Heart left ventricle (tissue), 16 donors: ENCODE results near the gene SET. TPM values are rescaled to one million over a fixed set of nuclear protein-coding genes. Genes with fewer than 3 reads are reported as not detected.

Experiments used
- ATAC-seq, 4 donors: fragments of 200-7000 bp; cut with Tn5 transposase; one replicate each; pipeline ENCODE4 v1.9.1; 2020 to 2022; ENCODE audit warnings: moderate library complexity in 4 of 4, mild to moderate bottlenecking in 3 of 4, moderate number of reproducible peaks in 1 of 4
- DNase-seq, 5 donors: peaks; one replicate each; pipeline ENCODE4 v3.0.0-alpha.2; 2020
- H3K27ac ChIP-seq, 12 donors: fragments of 200-600 bp; sonication (generic) in 4 of 12; one replicate each; pipeline versions ENCODE4 v1.5.0 to v1.8.0; 2016 to 2022; ENCODE audit warnings: mild to moderate bottlenecking in 2 of 12
- H3K27me3 ChIP-seq, 9 donors: fragments of 200-600 bp; sonication (generic) in 2 of 9; one replicate each; pipeline versions ENCODE4 v1.5.1 to v1.8.0; 2016 to 2022; ENCODE audit warnings: mild to moderate bottlenecking in 3 of 9
- H3K36me3 ChIP-seq, 9 donors: fragments of 200-600 bp; sonication (generic) in 2 of 9; one replicate each; pipeline versions ENCODE4 v1.5.0 to v1.8.0; 2018 to 2022; ENCODE audit warnings: mild to moderate bottlenecking in 2 of 9
- H3K4me1 ChIP-seq, 12 donors: fragments of 200-600 bp; sonication (generic) in 4 of 12; one replicate each; pipeline versions ENCODE4 v1.5.0 to v1.8.0; 2016 to 2022; ENCODE audit warnings: mild to moderate bottlenecking in 3 of 12
- H3K4me3 ChIP-seq, 12 donors: fragments of 200-600 bp; sonication (generic) in 4 of 12; one replicate each; pipeline versions ENCODE4 v1.5.0 to v1.8.0; 2017 to 2022; ENCODE audit warnings: mild to moderate bottlenecking in 9 of 12, moderate library complexity in 4 of 12
- H3K9me3 ChIP-seq, 12 donors: fragments of 200-600 bp; sonication (generic) in 4 of 12; one replicate each; pipeline versions ENCODE4 v1.5.0 to v1.8.0; 2016 to 2022; ENCODE audit warnings: mild to moderate bottlenecking in 1 of 12
- POLR2A ChIP-seq, 2 donors: fragments of 450-650 bp; IDR thresholded peaks; one replicate each; pipeline ENCODE4 v1.6.1; 2017; ENCODE audit warnings: antibody characterized with exemption in 2 of 2, mild to moderate bottlenecking in 2 of 2, moderate library complexity in 2 of 2
- WGBS, 4 donors: extraction: QIAGEN DNeasy Blood & Tissue Kit in 2 of 4; methylation state at CpG; one replicate each; pipeline versions ENCODE4 v1.1.5 to v1.1.7; 2013 to 2018; 5-methylcytosine and 5-hydroxymethylcytosine counted together
- intact Hi-C, 10 donors: fragments of 100-400 bp; cut with DNase I; formaldehyde crosslinking; loops; one replicate each; pipeline versions ENCODE4 v1.11.1 to v1.14.2; 2022
- polyA plus RNA-seq, 2 donors: library from polyadenylated mRNA; stranded (reverse); fragments of 200-250 nt; gene quantifications; one replicate each; pipeline ENCODE4 v1.2.3, GENCODE V29; 2013
- total RNA-seq, 9 donors: library from RNA; depleted of rRNA in 2 of 9; stranded (reverse); fragments of >200 nt in 2 of 9; fragmentation: NEBNext Ultra II Directional in 3 of 9; extraction: Animal tissue kit (Norgen Biotek cat#: 25700) in 3 of 9; gene quantifications; one replicate each; pipeline versions ENCODE4 v1.1.0 to v1.2.4, GENCODE V29; 2016 to 2023
- TF ChIP-seq, protein P1 (sequence below), 12 donors: fragments of 200-600 bp; sonication (generic) in 4 of 12; IDR thresholded peaks; one replicate each; pipeline versions ENCODE4 v1.5.0 to v1.8.0; 2018 to 2022; ENCODE audit warnings: antibody characterized with exemption in 12 of 12, mild to moderate bottlenecking in 5 of 12
- donor health status: ischemic (EF 13 %, LVEDD 7.1; RV severe dilation, severe dysfunction).
- donor health status: healthy with polysubstance abuse.
- donor health status: DM: no; HTN: yes; CAD: no.
- donor health status: DM: no; HTN: no; CAD: no.
- donor health status: ischemic (EF 25% LVEDD 6.9; RV normal size, moderate dysfunction).
- donor health status: ischemic (EF 25% LVEDD 5.7; RV mildly dilated, moderate dysfunction).
- donor health status: healthy.
- donor health status: DM: yes; HTN: yes; CAD: no.
- donor health status: ischemic (EF 35%, LVEDD 5.7; RV mildly dilated, moderate dysfunction).
- donor health status: nonischemic (EF 11% LVEDD 7.7; RV severe dilation, severe dysfunction).
- donor health status: DM: yes; HTN: yes; CAD: no.
- donor health status: PGD.
- donor health status: ischemic (EF 29% LVEDD 5.4; RV normal size, mild dysfunction).
- donor health status: nonischemic (EF 23%, LVEDD 6.1; RV moderate dilation, normal function).

SET gene
- total and polyA plus RNA-seq, 11 donors, result 67.6 to 240 (median 203) TPM

DNA sequence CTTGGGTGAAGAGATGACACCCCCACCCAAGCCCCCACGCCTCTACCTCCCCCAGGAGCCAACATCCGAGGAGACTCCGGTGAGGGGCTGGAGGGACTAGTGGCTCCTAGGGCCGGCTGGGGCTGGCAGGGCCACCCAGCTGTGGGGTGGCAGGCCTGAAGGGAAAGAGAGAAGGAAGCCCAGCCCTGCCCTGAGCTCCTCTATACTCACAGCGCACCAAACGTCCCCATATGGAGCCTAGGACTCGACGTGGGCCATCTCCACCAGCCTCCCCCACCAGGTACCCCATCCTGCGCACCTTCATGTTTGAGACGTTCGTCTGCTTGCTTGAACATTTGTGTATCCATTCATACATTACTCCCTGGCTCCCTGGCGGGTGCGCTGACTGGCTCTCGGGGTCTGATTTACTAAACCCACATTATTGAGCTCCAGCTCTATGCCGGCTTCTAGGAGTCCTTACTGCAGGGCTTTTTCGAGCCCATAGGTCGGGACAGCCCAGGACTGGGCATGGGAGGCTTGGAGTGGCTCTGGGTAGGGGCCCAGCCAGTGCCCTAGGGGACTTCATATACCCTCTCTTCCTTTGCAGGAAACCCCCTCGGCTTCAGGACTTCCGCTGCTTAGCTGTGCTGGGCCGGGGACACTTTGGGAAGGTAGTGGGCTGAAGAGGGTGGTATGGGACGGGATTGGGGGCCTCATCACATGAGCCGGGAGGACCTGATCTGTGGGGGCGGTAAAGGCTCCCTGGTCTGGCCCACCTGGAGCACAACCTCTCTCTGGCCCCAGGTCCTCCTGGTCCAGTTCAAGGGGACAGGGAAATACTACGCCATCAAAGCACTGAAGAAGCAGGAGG is 25.8 kb downstream of the SET start:
- 89 to 94% (median 91%) methylated on average over 18 to 24 of the region's 24 CpGs for WGBS, 4 donors
- TF ChIP-seq, protein P1, sequence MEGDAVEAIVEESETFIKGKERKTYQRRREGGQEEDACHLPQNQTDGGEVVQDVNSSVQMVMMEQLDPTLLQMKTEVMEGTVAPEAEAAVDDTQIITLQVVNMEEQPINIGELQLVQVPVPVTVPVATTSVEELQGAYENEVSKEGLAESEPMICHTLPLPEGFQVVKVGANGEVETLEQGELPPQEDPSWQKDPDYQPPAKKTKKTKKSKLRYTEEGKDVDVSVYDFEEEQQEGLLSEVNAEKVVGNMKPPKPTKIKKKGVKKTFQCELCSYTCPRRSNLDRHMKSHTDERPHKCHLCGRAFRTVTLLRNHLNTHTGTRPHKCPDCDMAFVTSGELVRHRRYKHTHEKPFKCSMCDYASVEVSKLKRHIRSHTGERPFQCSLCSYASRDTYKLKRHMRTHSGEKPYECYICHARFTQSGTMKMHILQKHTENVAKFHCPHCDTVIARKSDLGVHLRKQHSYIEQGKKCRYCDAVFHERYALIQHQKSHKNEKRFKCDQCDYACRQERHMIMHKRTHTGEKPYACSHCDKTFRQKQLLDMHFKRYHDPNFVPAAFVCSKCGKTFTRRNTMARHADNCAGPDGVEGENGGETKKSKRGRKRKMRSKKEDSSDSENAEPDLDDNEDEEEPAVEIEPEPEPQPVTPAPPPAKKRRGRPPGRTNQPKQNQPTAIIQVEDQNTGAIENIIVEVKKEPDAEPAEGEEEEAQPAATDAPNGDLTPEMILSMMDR (IDR thresholded peaks at IDR 0.05), result no peak
- TF ChIP-seq POLR2A (IDR thresholded peaks at IDR 0.05), result no peak
- H3K4me3 ChIP-seq, result no peak overlapping the region
- peaks cover 0 to 35% (median 2%) of the 10 kb centered on the region in 9 donors for H3K36me3 ChIP-seq
- no peaks in the 10 kb centered on the region for H3K27me3 ChIP-seq
- no peaks in the 10 kb centered on the region for H3K4me1 ChIP-seq
- intact Hi-C loops, result no loop called here
- ATAC-seq, result no peak
- no peak overlapping the region for H3K27ac ChIP-seq
- no peaks in the 10 kb centered on the region for H3K9me3 ChIP-seq
- peak in 2 of 5 donors; percentile 18 to 24 for DNase-seq

DNA sequence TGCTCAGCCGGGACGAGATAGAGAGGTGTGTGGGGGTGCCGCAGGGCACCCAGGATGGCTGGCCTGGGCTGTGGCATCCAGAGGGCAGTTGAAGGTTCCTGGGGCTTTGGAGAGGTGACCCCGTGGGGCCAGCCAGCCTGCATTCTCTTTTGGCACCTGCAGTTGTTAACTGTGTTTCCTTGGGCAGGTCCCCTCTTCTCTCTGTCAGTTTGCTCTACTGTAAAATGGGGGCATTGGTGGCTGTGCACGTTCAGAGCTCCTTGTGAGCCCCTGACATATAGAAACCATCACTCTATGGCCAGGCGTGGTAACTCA is 26.4 kb downstream of the SET start:
- H3K36me3 ChIP-seq, result peaks cover 0 to 40% (median 2%) of the 10 kb centered on the region in 9 donors
- peak in 1 of 5 donors; percentile 30 for DNase-seq
- H3K27ac ChIP-seq, result no peak overlapping the region
- no peak for TF ChIP-seq POLR2A (IDR thresholded peaks at IDR 0.05)
- TF ChIP-seq, protein P1 (IDR thresholded peaks at IDR 0.05), result no peak
- 86 to 93% (median 92%) methylated on average over 6 of the region's 6 CpGs for WGBS, 4 donors
- no peaks in the 10 kb centered on the region for H3K9me3 ChIP-seq
- H3K27me3 ChIP-seq, result no peaks in the 10 kb centered on the region
- ATAC-seq, result no peak
- no peak overlapping the region for H3K4me3 ChIP-seq
- intact Hi-C loops, result no loop called here
- H3K4me1 ChIP-seq, result no peaks in the 10 kb centered on the region

DNA sequence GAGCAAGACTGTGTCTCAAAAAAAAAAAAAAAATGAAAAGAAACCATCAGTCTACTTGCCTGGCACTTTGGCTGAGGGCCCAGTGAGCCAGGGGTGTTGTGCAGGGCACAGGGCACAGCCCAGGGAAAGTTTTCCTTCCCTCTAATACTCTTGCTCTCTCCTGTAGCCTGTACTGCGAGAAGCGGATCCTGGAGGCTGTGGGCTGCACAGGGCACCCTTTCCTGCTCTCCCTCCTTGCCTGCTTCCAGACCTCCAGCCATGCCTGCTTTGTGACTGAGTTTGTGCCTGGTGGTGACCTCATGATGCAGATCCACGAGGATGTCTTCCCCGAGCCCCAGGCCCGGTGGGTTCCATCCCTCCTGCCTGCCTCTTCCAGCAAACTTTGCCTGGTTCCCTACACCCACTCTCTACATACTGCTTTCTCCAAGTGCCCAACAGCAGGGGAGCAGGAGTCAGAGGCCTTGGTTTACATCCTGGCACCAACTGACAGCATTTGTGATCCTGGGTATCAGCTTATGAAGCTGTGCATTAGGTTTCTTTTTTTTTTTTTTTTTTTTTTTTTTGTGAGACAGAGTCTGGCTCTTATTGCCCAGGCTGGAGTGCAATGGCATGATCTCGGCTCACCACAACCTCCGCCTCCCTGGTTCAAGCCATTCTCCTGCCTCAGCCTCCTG is 27.7 kb downstream of the SET start:
- Histone ChIP-seq H3K9me3 (no peaks in the 10 kb centered on the region), H3K27me3 (no peaks in the 10 kb centered on the region), H3K27ac (no peak overlapping the region), H3K4me3 (no peak overlapping the region), H3K36me3 (peaks cover 0 to 51% (median 9%) of the 10 kb centered on the region in 9 donors), H3K4me1 (no peaks in the 10 kb centered on the region)
- DNase-seq (peak in 2 of 5 donors; percentile 5 to 14), ATAC-seq (no peak)
- whole genome bisulfite sequencing, 4 donors, result 90 to 96% (median 95%) methylated on average over 7 of the region's 7 CpGs
- intact Hi-C loops, result no loop called here
- TF ChIP-seq, protein P1 (IDR thresholded peaks at IDR 0.05), result no peak
- no peak for TF ChIP-seq POLR2A (IDR thresholded peaks at IDR 0.05)

DNA sequence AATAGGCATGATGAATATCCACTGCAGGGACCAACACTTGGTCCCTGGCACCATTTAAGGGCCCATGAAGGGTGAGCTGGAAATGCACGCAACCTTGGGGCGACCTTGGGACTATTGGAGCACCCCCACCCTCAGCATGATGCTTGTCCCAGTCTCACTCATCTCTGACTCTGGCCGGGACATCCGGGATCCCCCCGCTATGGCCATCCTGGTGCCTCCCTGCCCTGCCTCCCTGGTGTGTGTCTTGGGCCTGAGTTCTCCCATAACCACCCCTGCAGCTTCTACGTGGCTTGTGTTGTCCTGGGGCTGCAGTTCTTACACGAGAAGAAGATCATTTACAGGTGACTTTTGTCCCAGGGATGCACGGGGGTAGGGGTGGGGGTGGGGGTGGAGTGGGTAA is 29.0 kb downstream of the SET start:
- Histone ChIP-seq H3K36me3 (peaks cover 0 to 41% (median 9%) of the 10 kb centered on the region in 9 donors), H3K4me1 (peaks cover 0 to under 1% (median 0%) of the 10 kb centered on the region in 12 donors), H3K4me3 (no peak overlapping the region), H3K27me3 (no peaks in the 10 kb centered on the region), H3K27ac (no peak overlapping the region), H3K9me3 (no peaks in the 10 kb centered on the region)
- no peak for ATAC-seq
- peak in 2 of 5 donors; percentile 10 to 12 for DNase-seq
- TF ChIP-seq POLR2A (IDR thresholded peaks at IDR 0.05), result no peak
- TF ChIP-seq, protein P1 (IDR thresholded peaks at IDR 0.05), result no peak
- intact Hi-C loops, result no loop called here
- 87 to 96% (median 90%) methylated on average over 7 to 8 of the region's 8 CpGs for WGBS, 4 donors
